ENCODE results near the gene GPHN. TPM values are rescaled to one million over a fixed set of nuclear protein-coding genes. Genes with fewer than 3 reads are reported as not detected.

GPHN gene
- total and polyA plus RNA-seq, 4 donors, result 9.1 to 57.6 (median 33.9) TPM

DNA sequence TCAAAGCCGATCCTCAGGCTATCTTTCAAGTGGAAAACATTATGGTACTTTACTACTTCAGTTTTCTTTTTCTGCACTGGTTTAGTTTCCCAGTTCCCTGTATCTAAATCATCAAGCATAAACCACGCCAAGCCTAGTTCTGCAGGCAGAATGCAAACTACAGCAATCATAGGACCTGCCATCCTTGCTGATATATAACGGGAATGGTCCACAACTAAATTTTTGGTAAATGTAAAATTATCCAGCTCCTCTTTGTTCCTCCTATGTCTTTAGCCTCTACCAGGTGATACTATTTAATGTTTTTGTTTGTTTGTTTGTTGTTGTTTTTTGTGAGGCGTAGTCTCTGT, 714.0 kb downstream of the GPHN start:
- Histone ChIP-seq H3K36me3 (ENCODE audit: control insufficient read depth in 4 of 4, insufficient read depth in 4 of 4, low read length in 4 of 4) (no peaks in the 10 kb centered on the region), H3K4me1 (ENCODE audit: control insufficient read depth in 5 of 5, insufficient read depth in 5 of 5, low read length in 5 of 5) (no peaks in the 10 kb centered on the region), H3K27me3 (ENCODE audit: control insufficient read depth in 3 of 3, insufficient read depth in 3 of 3, low read length in 2 of 3) (no peaks in the 10 kb centered on the region), H3K4me3 (no peak overlapping the region), H3K27ac (ENCODE audit: low read depth in 1 of 2, low read length in 1 of 2) (no peak overlapping the region), H3K9ac (ENCODE audit: insufficient read depth in 1 of 2, low read length in 2 of 2) (no peak overlapping the region), H3K9me3 (ENCODE audit: control insufficient read depth in 4 of 4, insufficient read depth in 3 of 4, low read length in 3 of 4) (no peaks in the 10 kb centered on the region)
- no peak for DNase-seq
- whole genome bisulfite sequencing, 2 donors, result 77 to 92% methylated on average over 4 of the region's 4 CpGs
- no peak for ATAC-seq (ENCODE audit: insufficient read depth, low FRiP score)
- TF ChIP-seq CTCF (IDR thresholded peaks at IDR 0.05; ENCODE audit: control extremely low read depth, extremely low read depth), result no peak

GRCh38 chr14:67225523-67225922, 717.6 kb downstream of the GPHN start:
- DNase-seq (no peak), ATAC-seq (ENCODE audit: insufficient read depth, low FRiP score) (no peak)
- Histone ChIP-seq H3K36me3 (ENCODE audit: control insufficient read depth in 4 of 4, insufficient read depth in 4 of 4, low read length in 4 of 4) (no peaks in the 10 kb centered on the region), H3K27me3 (ENCODE audit: control insufficient read depth in 3 of 3, insufficient read depth in 3 of 3, low read length in 2 of 3) (no peaks in the 10 kb centered on the region), H3K9ac (ENCODE audit: insufficient read depth in 1 of 2, low read length in 2 of 2) (no peak overlapping the region), H3K9me3 (ENCODE audit: control insufficient read depth in 4 of 4, insufficient read depth in 3 of 4, low read length in 3 of 4) (no peaks in the 10 kb centered on the region), H3K4me3 (no peak overlapping the region), H3K27ac (ENCODE audit: low read depth in 1 of 2, low read length in 1 of 2) (no peak overlapping the region), H3K4me1 (ENCODE audit: control insufficient read depth in 5 of 5, insufficient read depth in 5 of 5, low read length in 5 of 5) (no peaks in the 10 kb centered on the region)
- TF ChIP-seq CTCF (IDR thresholded peaks at IDR 0.05; ENCODE audit: control extremely low read depth, extremely low read depth), result no peak
- 86 to 91% methylated on average over 4 of the region's 4 CpGs for WGBS, 2 donors

- Histone ChIP-seq H3K4me1 (ENCODE audit: control insufficient read depth in 5 of 5, insufficient read depth in 5 of 5, low read length in 5 of 5) (peaks cover 0 to 8% (median 0%) of the 10 kb centered on the region in 5 donors), H3K36me3 (ENCODE audit: control insufficient read depth in 4 of 4, insufficient read depth in 4 of 4, low read length in 4 of 4) (no peaks in the 10 kb centered on the region), H3K27ac (ENCODE audit: low read depth in 1 of 2, low read length in 1 of 2) (no peak overlapping the region), H3K9me3 (ENCODE audit: control insufficient read depth in 4 of 4, insufficient read depth in 3 of 4, low read length in 3 of 4) (no peaks in the 10 kb centered on the region), H3K9ac (ENCODE audit: insufficient read depth in 1 of 2, low read length in 2 of 2) (no peak overlapping the region), H3K27me3 (ENCODE audit: control insufficient read depth in 3 of 3, insufficient read depth in 3 of 3, low read length in 2 of 3) (no peaks in the 10 kb centered on the region), H3K4me3 (no peak overlapping the region)
- WGBS, 2 donors, result 82 to 86% methylated on average over 3 of the region's 3 CpGs
- ATAC-seq (ENCODE audit: insufficient read depth, low FRiP score), result no peak
- no peak for DNase-seq
- TF ChIP-seq CTCF (IDR thresholded peaks at IDR 0.05; ENCODE audit: control extremely low read depth, extremely low read depth), result no peak
Measured at GRCh38 chr14:67228325-67228984, 720.5 kb downstream of the GPHN start.

Other genes starting within 250 kb of the GPHN start
- gene CCDC196, start 21.8 kb upstream of the GPHN start, total RNA-seq, result not detected
- gene CCDC196, start 21.8 kb upstream of the GPHN start, polyA plus RNA-seq, result not detected

Data from lung (tissue), 12 donors.